Endothelial cell of umbilical vein (primary cell): ENCODE measurements around the gene KLHDC4. TPM values are rescaled to one million over a fixed set of nuclear protein-coding genes. Genes with fewer than 3 reads are reported as not detected.

Experiments
- BruUV-seq: library from RNA; stranded (reverse); fragments of 400-500 nt; replicated peaks from 2 replicates; lab custom pipeline; 2021; lab: Mats Ljungman, UMichigan
- CTCF ChIA-PET: fragments of 300-600, 350-600 bp; sonication (Branson Sonifier 250); formaldehyde crosslinking; loops from one replicate; lab custom pipeline; 2021; ENCODE audit warnings: antibody characterized with exemption, inconsistent platforms; lab: Charles Lee
- POLR2A ChIA-PET: fragments of 300-600, 350-600 bp; sonication (Branson Sonifier 250); formaldehyde crosslinking; loops from one replicate; lab custom pipeline; 2021; ENCODE audit warnings: antibody characterized with exemption, inconsistent platforms; lab: Charles Lee
- DNase-seq: peaks from one replicate; pipeline ENCODE4 v3.0.0-alpha.2; 2011; ENCODE audit warnings: low read depth, low spot score
- FAIRE-seq: peaks from 2 replicates; lab custom pipeline; 2011; peaks lifted over from hg19 to GRCh38; lab: Jason Lieb, UNC
- H2AFZ ChIP-seq: 2 replicates; pipeline ENCODE4 v1.6.0; 2012; ENCODE audit warnings: low read depth, low read length, control low read depth, inconsistent platforms
- H3K27ac ChIP-seq: 2 replicates; pipeline ENCODE4 v1.5.1; 2011; ENCODE audit warnings: low read depth, mild to moderate bottlenecking, control low read depth, low read length, moderate library complexity; ENCODE audit not compliant: insufficient read depth
- H3K27me3 ChIP-seq, 2 experiments: 2 replicates each; pipeline versions ENCODE4 v1.6.0 to v1.6.1; 2011; ENCODE audit warnings: low read length in 2 of 2, mixed read lengths in 1 of 2; ENCODE audit not compliant: control insufficient read depth in 2 of 2, insufficient read depth in 2 of 2
- H3K36me3 ChIP-seq, 2 experiments: 2 replicates in 1 of 2; 3 replicates in 1 of 2; pipeline ENCODE4 v1.5.1; 2011; ENCODE audit warnings: low read length in 2 of 2, mild to moderate bottlenecking in 1 of 2, moderate library complexity in 1 of 2; ENCODE audit not compliant: control insufficient read depth in 2 of 2, insufficient read depth in 2 of 2; ENCODE audit errors: extremely low read depth in 1 of 2
- H3K4me1 ChIP-seq: 3 replicates; pipeline ENCODE4 v1.5.1; 2011; ENCODE audit warnings: mild to moderate bottlenecking, low read length; ENCODE audit not compliant: control insufficient read depth, insufficient read depth; ENCODE audit errors: extremely low read depth
- H3K4me2 ChIP-seq: 2 replicates; pipeline ENCODE4 v1.6.1; 2011; ENCODE audit warnings: low read length, control low read depth, mixed read lengths; ENCODE audit not compliant: insufficient read depth
- H3K4me3 ChIP-seq, 3 experiments: fragments of 200-600 bp in 1 of 3; sonication (generic), shearing (Covaris generic) in 1 of 3; replicated peaks in 1 of 3; 2 replicates each; pipeline ENCODE4 v1.5.1; 2011 to 2016; ENCODE audit warnings: control low read depth in 3 of 3, low read length in 3 of 3, mild to moderate bottlenecking in 2 of 3, inconsistent platforms in 1 of 3, low read depth in 1 of 3, moderate library complexity in 1 of 3; ENCODE audit not compliant: insufficient read depth in 1 of 3
- H3K79me2 ChIP-seq: 2 replicates; pipeline ENCODE4 v1.6.0; 2012; ENCODE audit warnings: low read length, inconsistent platforms; ENCODE audit not compliant: control insufficient read depth, insufficient read depth
- H3K9ac ChIP-seq: replicated peaks from 2 replicates; pipeline ENCODE3; 2011; ENCODE audit warnings: low read length, control low read depth; ENCODE audit not compliant: insufficient read depth; ENCODE audit errors: extremely low read depth
- H3K9me1 ChIP-seq: replicated peaks from 3 replicates; pipeline ENCODE4 v1.6.0; 2011; ENCODE audit warnings: mild to moderate bottlenecking, low read length; ENCODE audit not compliant: control insufficient read depth, insufficient read depth; ENCODE audit errors: extremely low read depth
- H3K9me3 ChIP-seq: replicated peaks from 2 replicates; pipeline ENCODE4 v1.5.1; 2012; ENCODE audit warnings: low read length, inconsistent platforms; ENCODE audit not compliant: control insufficient read depth, insufficient read depth
- H4K20me1 ChIP-seq: replicated peaks from 2 replicates; pipeline ENCODE3; 2011; ENCODE audit warnings: mild to moderate bottlenecking, low read length; ENCODE audit not compliant: control insufficient read depth, insufficient read depth; ENCODE audit errors: extremely low read depth
- FOS ChIP-seq: IDR thresholded peaks from 2 replicates; pipeline ENCODE4 v1.6.1; 2011; ENCODE audit warnings: mild to moderate bottlenecking, low read length, moderate library complexity, borderline replicate concordance; ENCODE audit not compliant: insufficient read depth
- JUN ChIP-seq: IDR thresholded peaks from 2 replicates; pipeline ENCODE4 v1.6.1; 2011; ENCODE audit warnings: borderline replicate concordance, low read depth; ENCODE audit not compliant: insufficient read length, insufficient read depth
- MYC ChIP-seq: IDR thresholded peaks from one replicate; pipeline ENCODE4 v1.6.1; 2011; ENCODE audit warnings: mild to moderate bottlenecking, low read depth, low read length
- POLR2A ChIP-seq: IDR thresholded peaks from 2 replicates; pipeline ENCODE4 v1.6.1; 2012; ENCODE audit warnings: low read depth, mild to moderate bottlenecking, control low read depth, low read length
- POLR2AphosphoS5 ChIP-seq: IDR thresholded peaks from 2 replicates; pipeline ENCODE4 v1.6.1; 2012; ENCODE audit warnings: low read depth, mild to moderate bottlenecking, control low read depth, low read length, moderate library complexity; ENCODE audit not compliant: insufficient read depth
- dilution Hi-C: fragments of 300-500 bp; cut with MboI; formaldehyde crosslinking; loops from one replicate; pipeline ENCODE4 v1.15.0; 2019; ENCODE audit warnings: low sequenced_read_pairs; ENCODE audit not compliant: extremely low pct_ligation_motif_present
- intact Hi-C: fragments of 100-400 bp; cut with micrococcal nuclease; formaldehyde crosslinking; loops from one replicate; pipeline ENCODE4 v1.10.0; 2022
- polyA plus RNA-seq, 4 experiments: library from polyadenylated mRNA; depleted of rRNA in 3 of 4; stranded (reverse) in 3 of 4; unstranded in 1 of 4; fragments of >200 nt; gene quantifications; 2 replicates each; pipeline versions ENCODE4 v1.2.1 to v1.2.3, GENCODE V29; 2011 to 2012; ENCODE audit warnings: missing spikeins in 1 of 4
- total RNA-seq: library from RNA; stranded (reverse); gene quantifications from 2 replicates; pipeline ENCODE4 v1.2.3, GENCODE V29; 2021
- TF ChIP-seq, protein P1 (sequence below), 2 donors: IDR thresholded peaks; 1 replicate in 1 of 2; 2 replicates in 1 of 2; pipeline ENCODE4 v1.5.1; 2011; ENCODE audit warnings: low read length in 2 of 2, mild to moderate bottlenecking in 2 of 2, moderate library complexity in 2 of 2, control low read depth in 1 of 2, inconsistent platforms in 1 of 2, low read depth in 1 of 2; ENCODE audit not compliant: insufficient read depth in 1 of 2; ENCODE audit errors: extremely low read depth in 1 of 2
- TF ChIP-seq, protein P2 (sequence below): IDR thresholded peaks from 2 replicates; pipeline ENCODE4 v1.6.1; 2011; ENCODE audit not compliant: insufficient read depth, insufficient read length

The KLHDC4 gene
- total and polyA plus RNA-seq, 2 donors (not counting 3 experiments of a cell fraction or from before 2014, with no cell fraction given) = 24.7 to 46.2 TPM

DNA sequence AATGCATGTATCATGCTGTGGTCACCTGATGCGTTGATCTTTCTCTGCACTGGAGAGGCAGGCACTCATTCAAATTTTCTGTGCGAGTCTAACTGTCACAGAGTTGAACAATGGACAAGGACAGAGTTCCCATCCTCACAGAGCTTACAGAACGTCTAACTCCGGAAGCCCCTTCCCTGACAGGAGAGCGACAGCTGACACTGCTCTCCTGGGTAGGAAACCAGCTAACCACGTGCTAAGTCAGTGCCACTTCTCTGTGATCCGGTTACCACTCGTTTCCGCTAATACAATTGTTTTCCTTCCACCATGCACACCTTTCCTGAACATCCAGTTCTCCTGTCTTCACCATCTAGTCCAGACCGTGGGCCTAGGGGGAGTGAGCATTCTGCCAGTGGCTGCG lies 11.3 kb downstream of the KLHDC4 start:
- TF ChIP-seq, protein P1, sequence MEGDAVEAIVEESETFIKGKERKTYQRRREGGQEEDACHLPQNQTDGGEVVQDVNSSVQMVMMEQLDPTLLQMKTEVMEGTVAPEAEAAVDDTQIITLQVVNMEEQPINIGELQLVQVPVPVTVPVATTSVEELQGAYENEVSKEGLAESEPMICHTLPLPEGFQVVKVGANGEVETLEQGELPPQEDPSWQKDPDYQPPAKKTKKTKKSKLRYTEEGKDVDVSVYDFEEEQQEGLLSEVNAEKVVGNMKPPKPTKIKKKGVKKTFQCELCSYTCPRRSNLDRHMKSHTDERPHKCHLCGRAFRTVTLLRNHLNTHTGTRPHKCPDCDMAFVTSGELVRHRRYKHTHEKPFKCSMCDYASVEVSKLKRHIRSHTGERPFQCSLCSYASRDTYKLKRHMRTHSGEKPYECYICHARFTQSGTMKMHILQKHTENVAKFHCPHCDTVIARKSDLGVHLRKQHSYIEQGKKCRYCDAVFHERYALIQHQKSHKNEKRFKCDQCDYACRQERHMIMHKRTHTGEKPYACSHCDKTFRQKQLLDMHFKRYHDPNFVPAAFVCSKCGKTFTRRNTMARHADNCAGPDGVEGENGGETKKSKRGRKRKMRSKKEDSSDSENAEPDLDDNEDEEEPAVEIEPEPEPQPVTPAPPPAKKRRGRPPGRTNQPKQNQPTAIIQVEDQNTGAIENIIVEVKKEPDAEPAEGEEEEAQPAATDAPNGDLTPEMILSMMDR (IDR thresholded peaks at IDR 0.05; ENCODE audit: extremely low read depth in 1 of 2, insufficient read depth in 1 of 2, low read depth in 1 of 2, low read length in 2 of 2) = no peak
- TF ChIP-seq MYC (no peak), JUN (no peak), POLR2A (no peak), POLR2AphosphoS5 (no peak), FOS (no peak)
- TF ChIP-seq, protein P2, sequence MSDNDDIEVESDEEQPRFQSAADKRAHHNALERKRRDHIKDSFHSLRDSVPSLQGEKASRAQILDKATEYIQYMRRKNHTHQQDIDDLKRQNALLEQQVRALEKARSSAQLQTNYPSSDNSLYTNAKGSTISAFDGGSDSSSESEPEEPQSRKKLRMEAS = no peak
- no peaks in the 10 kb centered on the region for H3K27me3 ChIP-seq
- H3K79me2 ChIP-seq = no peaks in the 10 kb centered on the region
- H3K4me3 ChIP-seq = no peak overlapping the region
- no peaks in the 10 kb centered on the region for H3K9me3 ChIP-seq
- no TSS peak for BruUV-seq
- H2AFZ ChIP-seq = no peak overlapping the region
- FAIRE-seq = no peak
- CTCF ChIA-PET = interaction anchor here (1.5 kb wide), 1 partner anchor 14 kb away, joined by 4 read pairs; no protein-coding TSS in a partner anchor
- POLR2A ChIA-PET = no interaction called here
- DNase-seq = no peak
- H3K9me1 ChIP-seq = no peaks in the 10 kb centered on the region
- H3K36me3 ChIP-seq = peaks cover 13 to 25% of the 10 kb centered on the region in 2 experiments
- no peak overlapping the region for H3K9ac ChIP-seq
- dilution Hi-C loops (no loop called here), intact Hi-C loops (no loop called here)
- no peaks in the 10 kb centered on the region for H4K20me1 ChIP-seq
- H3K4me1 ChIP-seq = no peaks in the 10 kb centered on the region
- H3K4me2 ChIP-seq = no peak overlapping the region
- H3K27ac ChIP-seq = no peak overlapping the region
